OCI-LY7 (cell line): ENCODE results near the gene TEKT5.

ENCODE experiments used
- EZH2phosphoT487 ChIP-seq: fragments of 200-600 bp; sonication (generic); IDR thresholded peaks from 2 replicates; pipeline ENCODE4 v1.6.1; 2018; ENCODE audit warnings: low read depth, borderline replicate concordance, mild to moderate bottlenecking, mixed run types, antibody characterized with exemption, low read length, moderate library complexity, mixed read lengths
- TF ChIP-seq, protein P1 (sequence below): fragments of 200-600 bp; sonication (generic); conservative IDR thresholded peaks from 2 replicates; pipeline ENCODE4 v1.5.1; 2014; ENCODE audit warnings: mild to moderate bottlenecking, antibody characterized with exemption, low read length, moderate library complexity, mixed read lengths

DNA sequence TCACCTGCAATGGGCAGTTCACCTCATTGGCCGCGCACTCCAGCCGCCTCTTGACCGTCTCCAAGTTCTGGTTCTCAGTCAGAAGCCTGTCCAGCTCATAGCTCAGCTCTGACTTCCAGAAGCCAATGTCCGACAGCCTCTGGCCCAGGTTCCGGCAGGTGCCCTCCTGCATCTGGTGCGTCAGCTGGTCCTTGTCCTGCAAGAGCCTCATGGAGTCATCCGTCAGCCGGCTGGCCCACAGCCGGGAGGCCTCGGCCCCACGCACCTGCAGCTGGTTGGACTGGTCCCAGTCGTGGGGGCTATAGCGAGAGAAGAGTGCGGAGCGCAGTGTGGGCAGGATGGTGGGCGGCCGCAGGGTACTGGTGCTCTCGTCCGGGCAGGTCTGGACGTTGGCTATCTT lies 424 bp downstream of the TEKT5 start:
- TF ChIP-seq, protein P1, sequence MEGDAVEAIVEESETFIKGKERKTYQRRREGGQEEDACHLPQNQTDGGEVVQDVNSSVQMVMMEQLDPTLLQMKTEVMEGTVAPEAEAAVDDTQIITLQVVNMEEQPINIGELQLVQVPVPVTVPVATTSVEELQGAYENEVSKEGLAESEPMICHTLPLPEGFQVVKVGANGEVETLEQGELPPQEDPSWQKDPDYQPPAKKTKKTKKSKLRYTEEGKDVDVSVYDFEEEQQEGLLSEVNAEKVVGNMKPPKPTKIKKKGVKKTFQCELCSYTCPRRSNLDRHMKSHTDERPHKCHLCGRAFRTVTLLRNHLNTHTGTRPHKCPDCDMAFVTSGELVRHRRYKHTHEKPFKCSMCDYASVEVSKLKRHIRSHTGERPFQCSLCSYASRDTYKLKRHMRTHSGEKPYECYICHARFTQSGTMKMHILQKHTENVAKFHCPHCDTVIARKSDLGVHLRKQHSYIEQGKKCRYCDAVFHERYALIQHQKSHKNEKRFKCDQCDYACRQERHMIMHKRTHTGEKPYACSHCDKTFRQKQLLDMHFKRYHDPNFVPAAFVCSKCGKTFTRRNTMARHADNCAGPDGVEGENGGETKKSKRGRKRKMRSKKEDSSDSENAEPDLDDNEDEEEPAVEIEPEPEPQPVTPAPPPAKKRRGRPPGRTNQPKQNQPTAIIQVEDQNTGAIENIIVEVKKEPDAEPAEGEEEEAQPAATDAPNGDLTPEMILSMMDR, result no peak
- no peak for TF ChIP-seq EZH2phosphoT487
